ENCODE measurements around the gene TRIP6.
"Not testable (repeated sequence)": the region's sequence is repeated elsewhere in the genome, so short reads cannot be mapped to it uniquely, and the experiment has no call there.

Gene TRIP6

DNA sequence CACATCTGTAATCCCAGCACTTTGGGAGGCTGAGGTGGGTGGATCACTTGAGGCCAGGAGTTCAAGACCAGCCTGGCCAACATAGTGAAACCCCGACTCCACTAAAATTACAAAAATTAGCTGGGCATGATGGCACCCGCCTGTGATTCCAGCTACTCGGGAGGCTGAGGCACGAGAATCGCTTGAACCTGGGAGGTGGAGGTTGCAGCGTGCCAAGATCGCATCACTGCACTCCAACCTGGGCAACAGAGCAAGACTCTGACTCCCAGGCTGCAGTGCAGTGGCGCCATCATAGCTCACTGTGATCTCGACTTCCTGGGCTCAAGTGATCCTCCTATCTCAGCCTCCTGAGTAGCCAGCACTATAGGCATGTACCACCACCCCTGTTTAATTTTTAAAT is 12.3 kb upstream of the TRIP6 start:
- TF ChIP-seq ZNF121 (tag by site-specific recombination; IDR thresholded peaks at IDR 0.05) = 0 out of 2 replicates have a peak, but pooled peaks have one; percentile 56
- H3K4me3 ChIP-seq (ENCODE audit: low read depth, low read length); H3K9me3 ChIP-seq (ENCODE audit: control insufficient read depth, insufficient read depth, low read depth, low read length); H3K27ac ChIP-seq (ENCODE audit: extremely low read depth, low read depth, low read length); POLR2A ChIA-PET; H3K4me1 ChIP-seq (ENCODE audit: control insufficient read depth, insufficient read depth, low read length); H3K36me3 ChIP-seq (ENCODE audit: control insufficient read depth in 2 of 2, insufficient read depth in 1 of 2, low read length in 2 of 2): not testable (repeated sequence)
- CTCF ChIA-PET = interaction anchor here (0.7 to 2.5 kb wide), 2 partner anchors 10 to 163 kb away, joined by 3 to 7 read pairs; no protein-coding TSS in a partner anchor

DNA sequence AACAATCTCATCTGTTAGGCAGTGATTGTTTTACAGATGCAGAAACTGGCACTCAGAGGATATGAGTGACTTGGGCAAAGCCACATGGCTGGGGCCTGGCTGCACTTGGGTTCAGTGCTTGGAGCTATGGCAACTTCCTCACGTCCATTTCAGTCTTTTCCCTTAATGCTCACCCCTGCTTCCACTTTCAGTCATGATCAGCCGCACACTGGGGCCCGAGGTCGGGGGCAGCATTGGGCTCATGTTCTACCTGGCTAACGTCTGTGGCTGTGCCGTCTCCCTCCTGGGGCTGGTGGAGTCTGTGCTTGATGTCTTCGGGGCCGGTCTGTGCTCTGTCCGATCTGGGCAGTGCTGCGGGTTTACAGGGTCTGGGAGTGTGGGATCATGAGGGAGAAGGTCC is 11.7 kb upstream of the TRIP6 start:
- Histone ChIP-seq H3K9me3 (ENCODE audit: control insufficient read depth, insufficient read depth, low read depth, low read length) (no peaks in the 10 kb centered on the region), H3K4me3 (ENCODE audit: low read depth, low read length) (no peak overlapping the region), H3K27ac (ENCODE audit: extremely low read depth, low read depth, low read length) (no peak overlapping the region), H3K36me3 (ENCODE audit: control insufficient read depth in 2 of 2, insufficient read depth in 1 of 2, low read length in 2 of 2) (peaks cover 0 to 1% of the 10 kb centered on the region in 2 experiments; a peak in 1 of 3 replicates), H3K4me1 (ENCODE audit: control insufficient read depth, insufficient read depth, low read length) (peaks cover 3% of the 10 kb centered on the region; the same call in 1 of the 2 replicates)
- ChIA-PET POLR2A (interaction anchor here (0.6 to 2.4 kb wide), 2 partner anchors 20 to 150 kb away, joined by 3 to 9 read pairs; partner anchors contain the start of genes POP7 and SRRT), CTCF (interaction anchor here (0.7 to 2.5 kb wide), 2 partner anchors 9 to 164 kb away, joined by 3 to 7 read pairs; no protein-coding TSS in a partner anchor)
- TF ChIP-seq ZFP37 (tag by site-specific recombination; IDR thresholded peaks at IDR 0.05) (no peak), EGR2 (tag by site-specific recombination; IDR thresholded peaks at IDR 0.05; ENCODE audit: low read depth) (no peak), ZNF404 (tag by site-specific recombination; IDR thresholded peaks at IDR 0.05) (no peak), SP2 (tag by site-specific recombination; IDR thresholded peaks at IDR 0.05) (no peak), ZNF654 (tag by site-specific recombination; IDR thresholded peaks at IDR 0.05; ENCODE audit: low read depth) (no peak), PBX3 (CRISPR knock-in tag; IDR thresholded peaks at IDR 0.05) (no peak), ZNF2 (tag by site-specific recombination; IDR thresholded peaks at IDR 0.05) (no peak), ZNF366 (tag by site-specific recombination; conservative IDR thresholded peaks at IDR 0.05) (no peak), ZNF529 (tag by site-specific recombination; IDR thresholded peaks at IDR 0.05; ENCODE audit: insufficient replicate concordance) (no peak), ZBTB8A (tag by site-specific recombination; IDR thresholded peaks at IDR 0.05) (no peak), ZNF302 (tag by site-specific recombination; IDR thresholded peaks at IDR 0.05; ENCODE audit: low read depth) (no peak), SCRT1 (tag by site-specific recombination; IDR thresholded peaks at IDR 0.05; ENCODE audit: borderline replicate concordance) (no peak), ZNF561 (tag by site-specific recombination; IDR thresholded peaks at IDR 0.05; ENCODE audit: borderline replicate concordance) (no peak), ZNF433 (tag by site-specific recombination; IDR thresholded peaks at IDR 0.05; ENCODE audit: low read depth) (no peak), INSM2 (tag by site-specific recombination; IDR thresholded peaks at IDR 0.05) (no peak), GLIS2 (tag by site-specific recombination; IDR thresholded peaks at IDR 0.05) (no peak), ZNF571 (tag by site-specific recombination; IDR thresholded peaks at IDR 0.05) (no peak), ZFP41 (tag by site-specific recombination; IDR thresholded peaks at IDR 0.05; ENCODE audit: borderline replicate concordance) (no peak), ZNF830 (tag by site-specific recombination; IDR thresholded peaks at IDR 0.05; ENCODE audit: low read depth) (no peak)
- TF ChIP-seq, protein P1, sequence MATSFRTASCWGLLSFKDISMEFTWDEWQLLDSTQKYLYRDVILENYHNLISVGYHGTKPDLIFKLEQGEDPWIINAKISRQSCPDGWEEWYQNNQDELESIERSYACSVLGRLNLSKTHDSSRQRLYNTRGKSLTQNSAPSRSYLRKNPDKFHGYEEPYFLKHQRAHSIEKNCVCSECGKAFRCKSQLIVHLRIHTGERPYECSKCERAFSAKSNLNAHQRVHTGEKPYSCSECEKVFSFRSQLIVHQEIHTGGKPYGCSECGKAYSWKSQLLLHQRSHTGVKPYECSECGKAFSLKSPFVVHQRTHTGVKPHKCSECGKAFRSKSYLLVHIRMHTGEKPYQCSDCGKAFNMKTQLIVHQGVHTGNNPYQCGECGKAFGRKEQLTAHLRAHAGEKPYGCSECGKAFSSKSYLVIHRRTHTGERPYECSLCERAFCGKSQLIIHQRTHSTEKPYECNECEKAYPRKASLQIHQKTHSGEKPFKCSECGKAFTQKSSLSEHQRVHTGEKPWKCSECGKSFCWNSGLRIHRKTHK (tag by site-specific recombination; IDR thresholded peaks at IDR 0.05) = no peak
